Measurements from ENCODE around the gene ZNG1A.
"Not testable (repeated sequence)": the region's sequence is repeated elsewhere in the genome, so short reads cannot be mapped to it uniquely, and the experiment has no call there.

ZNG1A gene

DNA sequence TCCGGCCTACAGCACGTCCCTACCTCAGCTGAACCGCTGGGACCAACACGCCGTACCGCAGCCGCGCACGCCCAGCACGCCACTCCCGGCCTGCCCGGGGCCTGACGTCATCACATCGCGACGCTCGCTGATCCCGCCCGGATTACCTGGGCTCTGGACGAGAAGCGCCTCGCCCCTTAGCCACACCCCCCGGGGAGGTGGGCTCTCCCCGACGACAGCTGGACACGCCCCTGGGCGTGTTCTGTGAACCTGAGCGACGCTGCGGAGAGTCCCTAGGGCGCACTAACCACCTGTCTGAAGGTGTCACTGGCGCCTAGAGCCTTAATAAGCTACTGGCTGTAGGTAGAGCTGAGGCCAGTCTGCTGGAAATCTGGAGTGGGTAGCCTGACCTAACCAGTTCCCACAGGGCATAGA is at the start of gene ZNG1A:
Gene ZNG1A, minus strand, starts transcription at position 87 of the 414 bp plus-strand sequence. CDS start 87 bp downstream, outside the sequence.
- H3K4me3 ChIP-seq (ENCODE audit: low read length) = peak within 1 kb of the TSS; percentile 71; the same call in 1 of the 2 replicates

DNA sequence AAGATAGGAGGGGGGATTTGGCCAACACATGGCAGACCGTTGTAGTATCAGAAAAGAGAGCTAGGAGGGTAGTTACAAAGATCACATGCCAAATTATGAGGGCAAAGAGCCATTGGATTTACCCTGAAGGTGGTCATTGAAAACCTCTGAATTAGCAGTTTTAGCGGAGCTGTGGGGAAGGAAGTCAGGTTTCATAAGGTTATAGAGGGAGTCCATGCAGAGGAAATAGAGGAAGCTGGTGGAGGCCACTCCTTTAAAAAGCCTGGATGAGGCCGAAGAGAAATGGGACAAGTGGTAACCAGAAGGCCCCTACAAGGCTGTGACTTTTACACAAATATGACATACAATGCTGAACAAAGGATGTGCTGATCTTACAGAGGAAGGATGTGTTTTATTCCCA is 49.0 kb upstream of the ZNG1A start:
- no peak for TF ChIP-seq ZNF274 (IDR thresholded peaks at IDR 0.05; ENCODE audit: low read depth, low read length)

DNA sequence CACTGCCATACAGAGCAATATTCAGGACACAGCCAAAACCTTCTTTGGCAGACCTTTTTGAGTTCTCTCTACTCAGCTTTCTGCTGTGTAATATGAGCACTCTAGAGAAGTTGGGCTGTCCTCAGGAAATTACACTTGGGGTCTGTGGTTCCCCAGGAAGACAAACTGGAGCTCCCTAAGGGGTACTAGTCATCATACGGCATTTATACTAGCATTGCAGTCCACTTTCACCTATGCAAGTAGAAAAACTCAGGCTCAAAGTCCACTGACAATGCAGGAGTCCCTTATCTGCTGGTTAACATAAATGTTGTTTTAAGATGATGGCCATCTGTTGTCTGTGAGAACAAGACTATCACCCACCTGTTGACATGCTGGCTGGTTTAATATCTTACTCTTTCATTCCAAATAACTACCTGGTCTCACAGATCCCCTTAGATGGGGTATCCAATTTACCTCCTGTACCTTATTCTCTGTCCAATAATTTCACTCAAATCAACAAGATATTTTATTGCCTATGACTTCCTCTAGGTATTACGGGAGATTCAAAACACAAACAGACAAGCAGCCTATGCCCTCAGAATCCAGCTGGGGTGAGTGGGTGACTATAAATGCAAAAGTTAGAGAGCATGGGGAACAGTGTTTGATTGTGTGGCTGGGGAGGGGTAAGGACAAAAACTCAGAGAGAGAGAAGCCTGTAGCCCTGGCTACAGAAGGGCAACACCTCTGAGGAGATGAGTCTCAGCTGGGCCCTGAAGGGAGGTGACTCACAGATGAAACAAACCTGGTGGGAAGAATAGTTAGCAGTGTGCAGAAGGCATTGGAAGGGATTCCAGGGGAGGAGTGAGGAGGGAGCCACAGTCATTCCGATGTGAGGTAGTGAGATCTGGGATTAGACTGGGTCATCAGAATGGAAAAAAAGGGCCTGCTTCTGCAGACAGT is 46.0 kb upstream of the ZNG1A start:
- no peak for TF ChIP-seq ZNF274 (IDR thresholded peaks at IDR 0.05; ENCODE audit: low read depth, low read length)

More for the DNA sequence above, 49.0 kb upstream of the ZNG1A start:
- no peak overlapping the region for H3K4me3 ChIP-seq (ENCODE audit: low read length)

GRCh38 chr9:224026-224425 is 45.2 kb upstream of the ZNG1A start:
- no peak overlapping the region for H3K4me3 ChIP-seq (ENCODE audit: low read length)
- TF ChIP-seq ZNF274 (IDR thresholded peaks at IDR 0.05; ENCODE audit: low read depth, low read length) = no peak

More for the DNA sequence above, 46.0 kb upstream of the ZNG1A start:
- no peak overlapping the region for H3K4me3 ChIP-seq (ENCODE audit: low read length)

DNA sequence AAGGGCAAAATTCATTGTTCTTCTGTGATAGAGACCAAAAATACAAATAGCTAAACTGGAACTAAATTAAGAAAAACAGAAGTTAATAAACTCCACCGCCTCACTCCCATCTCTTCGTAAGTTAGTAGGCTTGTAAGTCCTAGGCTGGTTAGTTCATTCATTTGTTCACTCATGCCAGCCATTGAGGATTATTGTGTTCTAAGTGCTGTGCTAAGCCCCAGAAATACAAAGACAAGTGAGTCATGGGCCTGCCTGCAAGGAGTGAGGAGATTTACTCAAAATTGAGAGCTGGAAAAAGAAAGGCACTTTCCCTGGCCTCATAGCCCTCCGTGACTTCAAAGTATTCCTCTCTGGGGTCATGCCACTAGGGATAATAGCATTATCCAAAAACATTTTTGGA is 44.3 kb upstream of the ZNG1A start:
- TF ChIP-seq ZNF274 (IDR thresholded peaks at IDR 0.05; ENCODE audit: low read depth, low read length) = no peak
- no peak overlapping the region; the same call in 1 of the 2 replicates for H3K4me3 ChIP-seq (ENCODE audit: low read length)

DNA sequence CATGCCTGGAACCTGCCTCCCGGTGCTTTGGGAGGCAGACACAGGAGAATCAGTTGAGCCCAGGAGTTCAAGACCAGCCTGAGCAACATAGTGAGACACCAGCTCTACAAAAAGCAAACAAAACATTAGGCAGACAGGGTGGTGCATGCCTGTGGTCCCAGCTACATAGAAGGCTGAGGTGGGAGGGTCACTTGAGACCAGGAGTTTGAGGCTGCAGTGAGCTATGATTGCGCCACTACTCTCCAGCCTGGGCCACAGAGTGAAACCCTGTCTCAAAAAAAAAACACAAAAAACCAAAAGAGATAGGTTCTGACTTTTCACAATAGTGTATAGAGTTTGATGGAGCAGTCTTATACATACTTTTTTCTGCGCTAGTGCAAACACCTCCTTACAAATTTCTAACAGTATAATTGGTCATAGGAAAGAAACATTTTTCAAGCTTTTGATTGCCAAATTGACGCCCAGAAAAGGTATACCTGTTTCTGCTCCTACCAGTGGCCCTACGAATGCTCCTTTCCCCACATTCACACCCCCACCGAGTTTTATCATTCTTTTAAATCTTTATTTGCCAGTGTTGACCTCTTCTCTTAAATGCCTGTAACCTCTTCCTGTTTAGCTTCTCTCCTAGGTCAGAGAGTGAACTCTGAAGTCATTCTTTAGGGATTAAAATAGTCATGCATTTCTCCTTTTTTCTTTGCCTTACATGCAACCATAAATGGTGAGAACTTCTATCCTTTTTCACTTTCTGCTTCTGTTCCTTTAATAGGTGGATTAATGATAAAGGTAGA is 43.3 kb upstream of the ZNG1A start:
- H3K4me3 ChIP-seq (ENCODE audit: low read length) = no peak overlapping the region
- no peak for TF ChIP-seq ZNF274 (IDR thresholded peaks at IDR 0.05; ENCODE audit: low read depth, low read length)

DNA sequence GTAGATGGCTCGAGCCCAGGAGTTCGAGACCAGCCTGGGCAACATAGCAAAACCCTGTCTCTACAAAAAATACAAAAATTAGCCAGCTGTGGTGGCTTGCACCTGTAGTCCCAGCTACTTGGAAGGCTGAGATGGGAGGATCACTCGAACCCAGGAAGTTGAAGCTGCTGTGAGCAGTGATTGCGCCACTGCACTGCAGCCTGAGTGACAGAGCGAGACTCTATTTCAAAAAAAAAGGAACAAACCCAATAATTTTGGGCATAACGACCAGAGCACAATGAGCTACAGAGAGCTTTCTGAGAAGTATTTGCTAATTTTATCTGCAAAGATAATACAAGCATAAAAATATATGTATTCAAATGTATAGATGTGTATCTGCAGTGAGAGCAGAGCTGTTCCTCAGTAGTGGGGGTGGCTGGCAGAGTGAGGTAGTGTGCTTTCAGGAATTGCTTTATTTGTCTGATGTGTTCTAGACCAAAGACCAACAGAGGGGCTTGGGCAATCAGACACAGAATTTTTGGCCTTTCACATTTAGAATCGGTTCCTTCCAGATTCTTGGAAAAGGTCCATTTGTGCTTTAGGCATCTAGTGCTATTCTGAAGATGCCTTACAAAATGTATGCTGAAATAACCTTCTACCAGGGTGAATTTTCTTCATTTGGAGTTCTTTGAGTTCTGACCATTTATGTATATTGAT is 41.0 kb upstream of the ZNG1A start:
- TF ChIP-seq ZNF274 (IDR thresholded peaks at IDR 0.05; ENCODE audit: low read depth, low read length) = no peak
- H3K4me3 ChIP-seq (ENCODE audit: low read length) = no peak overlapping the region

DNA sequence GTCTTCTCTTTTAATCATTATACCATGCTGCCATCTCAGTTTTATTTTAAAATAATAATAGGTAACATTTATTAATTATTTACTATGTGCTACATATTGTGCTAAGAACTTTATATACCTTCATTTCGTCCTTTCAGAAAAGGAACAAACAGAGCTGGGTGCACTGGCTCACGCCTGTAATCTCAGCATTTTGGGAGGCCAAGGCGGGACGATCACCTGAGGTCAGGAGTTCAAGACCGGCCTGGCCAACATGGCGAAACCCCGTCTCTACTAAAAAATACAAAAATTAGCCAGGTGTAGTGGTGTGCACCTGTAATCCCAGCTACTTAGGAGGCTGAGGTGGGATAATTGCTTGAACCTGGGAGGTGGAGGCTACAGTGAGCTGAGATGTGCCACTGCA is 40.2 kb upstream of the ZNG1A start:
- not testable (repeated sequence) for H3K4me3 ChIP-seq (ENCODE audit: low read length)

- H3K4me3 ChIP-seq (ENCODE audit: low read length) = no peak overlapping the region
- no peak for TF ChIP-seq ZNF274 (IDR thresholded peaks at IDR 0.05; ENCODE audit: low read depth, low read length)
These were observed 39.1 kb upstream of the ZNG1A start for GRCh38 chr9:217950-218349.

- H3K4me3 ChIP-seq (ENCODE audit: low read length) = no peak overlapping the region
- TF ChIP-seq ZNF274 (IDR thresholded peaks at IDR 0.05; ENCODE audit: low read depth, low read length) = no peak
These were observed 38.0 kb upstream of the ZNG1A start for GRCh38 chr9:216866-217265.

DNA sequence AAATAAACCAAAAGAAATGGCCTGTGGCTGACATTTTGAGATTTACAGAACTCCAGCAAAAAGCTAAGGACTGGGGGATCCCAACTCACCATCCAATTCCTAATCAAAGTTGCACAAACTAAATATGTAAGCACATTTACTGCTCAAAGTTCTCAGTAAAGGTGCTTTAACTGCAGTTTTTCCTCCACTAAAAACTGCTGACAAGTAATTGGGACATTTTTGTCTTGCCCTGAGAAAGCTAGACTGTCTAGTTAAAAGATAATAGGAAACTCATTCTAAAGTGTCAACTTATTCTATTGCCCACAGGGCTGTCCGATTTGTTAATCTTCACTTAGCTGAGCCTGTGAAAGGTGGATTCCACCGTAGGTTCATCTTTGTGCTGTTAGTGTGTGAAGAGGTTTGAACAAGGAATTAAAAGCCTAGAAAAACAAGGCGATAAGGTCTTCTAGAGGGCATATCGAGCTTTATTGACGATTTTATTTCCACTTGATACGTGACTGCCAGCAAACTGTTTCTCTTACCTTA is 36.8 kb upstream of the ZNG1A start:
- H3K4me3 ChIP-seq (ENCODE audit: low read length) = peak overlapping the region; percentile 61; the same call in 1 of the 2 replicates
- TF ChIP-seq ZNF274 (IDR thresholded peaks at IDR 0.05; ENCODE audit: low read depth, low read length) = no peak

DNA sequence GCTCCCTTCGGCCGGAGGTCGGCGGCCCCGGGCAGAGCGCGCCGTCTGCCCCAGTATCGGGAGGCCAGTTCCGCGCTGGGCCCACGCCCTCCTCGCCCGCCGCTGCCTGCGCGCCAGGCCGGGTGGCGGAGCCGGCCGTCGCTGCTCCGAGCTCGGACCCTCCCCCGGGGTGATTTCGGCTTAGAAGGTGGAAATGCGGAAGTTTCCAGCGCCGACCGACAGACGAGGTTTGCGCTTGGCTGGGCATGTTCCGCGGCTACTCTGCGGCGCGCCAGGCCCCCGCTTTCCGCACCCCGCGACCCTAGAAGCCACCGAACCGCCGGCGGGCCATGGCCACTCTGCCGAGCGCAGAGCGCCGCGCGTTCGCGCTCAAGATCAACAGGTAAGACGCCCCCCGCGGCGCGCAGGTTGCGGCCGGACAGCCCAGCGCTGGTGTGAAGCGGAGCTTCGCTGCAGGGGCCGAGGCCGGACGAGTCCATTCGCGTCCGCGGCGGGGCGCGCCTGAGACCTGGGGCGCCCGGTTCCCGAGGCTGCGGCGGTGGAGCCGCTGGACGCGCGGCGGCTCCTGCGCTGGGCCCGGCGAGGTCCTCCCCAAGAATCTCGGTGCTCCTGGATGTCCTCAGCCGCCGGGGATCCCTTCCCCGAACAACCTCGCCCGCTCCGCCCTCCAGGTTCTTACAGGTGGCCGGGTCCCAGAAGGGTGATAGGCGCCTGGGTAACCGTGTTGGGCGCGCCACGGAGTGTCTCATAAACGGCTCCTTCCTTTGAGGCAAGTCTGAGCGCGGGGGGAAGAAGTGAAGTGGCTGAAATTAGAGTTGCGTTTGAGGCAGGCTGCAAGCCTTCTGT is 36.0 kb upstream of the ZNG1A start, which contains the start of gene DOCK8:
Gene DOCK8, plus strand, starts transcription at position 218 of the 846 bp plus-strand sequence. Its CDS starts 112 bp downstream, at position 330.
- TF ChIP-seq ZNF274 (IDR thresholded peaks at IDR 0.05; ENCODE audit: low read depth, low read length) = no peak
- peak within 1 kb of the TSS; percentile 61; the same call in 1 of the 2 replicates for H3K4me3 ChIP-seq (ENCODE audit: low read length)

GRCh38 chr9:214351-214647 is 35.4 kb upstream of the ZNG1A start:
- peak overlapping the region; percentile 61; the same call in 1 of the 2 replicates for H3K4me3 ChIP-seq (ENCODE audit: low read length)
- TF ChIP-seq ZNF274 (IDR thresholded peaks at IDR 0.05; ENCODE audit: low read depth, low read length) = no peak

DNA sequence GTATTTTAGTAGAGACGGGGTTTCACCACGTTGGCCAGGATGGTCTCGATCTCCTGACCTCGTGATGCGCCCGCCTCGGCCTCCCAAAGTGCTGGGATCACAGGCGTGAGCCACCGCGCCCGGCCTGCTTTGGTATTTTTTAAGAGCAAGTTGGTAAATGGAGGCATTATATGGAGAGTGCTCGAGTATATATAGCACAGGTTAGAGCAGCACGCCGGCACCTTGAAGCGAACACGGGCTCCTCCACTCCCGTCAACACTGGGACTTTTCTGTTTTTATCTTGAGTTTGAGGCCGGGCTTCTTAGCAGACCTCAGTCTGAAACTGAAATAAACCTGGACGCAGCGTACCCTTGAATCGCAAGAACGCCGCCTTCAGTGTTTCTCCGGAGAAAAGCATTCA is 35.0 kb upstream of the ZNG1A start:
- H3K4me3 ChIP-seq (ENCODE audit: low read length) = peak overlapping the region; percentile 61; the same call in 1 of the 2 replicates
